H9 (cell line): Measurements from ENCODE around the gene LKAAEAR1. TPM values are rescaled to one million over a fixed set of nuclear protein-coding genes. Genes with fewer than 3 reads are reported as not detected.

Experiments used
- DNase-seq: peaks from one replicate; pipeline ENCODE4 v3.0.0-alpha.2; 2017
- H2AFZ ChIP-seq: one replicate; pipeline ENCODE4 v1.6.1; 2013; ENCODE audit warnings: mild to moderate bottlenecking, low read length, control low read depth, moderate library complexity
- H2AK5ac ChIP-seq: 2 replicates; pipeline ENCODE4 v1.6.1; 2013; ENCODE audit warnings: low read length, control low read depth, mixed read lengths; ENCODE audit not compliant: insufficient read length
- H2BK120ac ChIP-seq: one replicate; pipeline ENCODE4 v1.6.1; 2013; ENCODE audit warnings: low read depth, mild to moderate bottlenecking, low read length, control low read depth, inconsistent platforms; ENCODE audit not compliant: poor library complexity, severe bottlenecking
- H2BK12ac ChIP-seq: 2 replicates; pipeline ENCODE4 v1.6.1; 2013; ENCODE audit warnings: low read length, control low read depth, mixed read lengths, low read depth; ENCODE audit not compliant: insufficient read length
- H2BK15ac ChIP-seq: 2 replicates; pipeline ENCODE4 v1.6.1; 2013; ENCODE audit warnings: low read depth, low read length, control low read depth
- H2BK20ac ChIP-seq: one replicate; pipeline ENCODE4 v1.6.1; 2013; ENCODE audit warnings: low read depth, mild to moderate bottlenecking, low read length, control low read depth, inconsistent platforms; ENCODE audit not compliant: poor library complexity, severe bottlenecking
- H2BK5ac ChIP-seq: 2 replicates; pipeline ENCODE4 v1.6.1; 2013; ENCODE audit warnings: low read length, control low read depth, mixed read lengths; ENCODE audit not compliant: insufficient read length
- H3K14ac ChIP-seq: 2 replicates; pipeline ENCODE4 v1.6.1; 2013; ENCODE audit warnings: low read length, control low read depth; ENCODE audit not compliant: insufficient read depth
- H3K18ac ChIP-seq: 2 replicates; pipeline ENCODE4 v1.6.1; 2013; ENCODE audit warnings: low read depth, mild to moderate bottlenecking, mixed read lengths, low read length, control low read depth; ENCODE audit not compliant: insufficient read length
- H3K23ac ChIP-seq: 2 replicates; pipeline ENCODE4 v1.6.1; 2013; ENCODE audit warnings: low read length, control low read depth, mixed read lengths, low read depth; ENCODE audit not compliant: insufficient read length
- H3K23me2 ChIP-seq: 2 replicates; pipeline ENCODE4 v1.6.1; 2013; ENCODE audit warnings: low read depth, mild to moderate bottlenecking, mixed read lengths, low read length, control low read depth; ENCODE audit not compliant: insufficient read length, poor library complexity, severe bottlenecking
- H3K27ac ChIP-seq: 2 replicates; pipeline ENCODE4 v1.5.1; 2013; ENCODE audit warnings: low read length, control low read depth, mixed read lengths, low read depth; ENCODE audit not compliant: insufficient read length
- H3K27me3 ChIP-seq: 2 replicates; pipeline ENCODE4 v1.6.1; 2013; ENCODE audit warnings: low read length, control low read depth, inconsistent platforms; ENCODE audit not compliant: insufficient read depth
- H3K4ac ChIP-seq: 2 replicates; pipeline ENCODE4 v1.6.1; 2013; ENCODE audit warnings: low read depth, mild to moderate bottlenecking, control low read depth, inconsistent platforms, low read length, moderate library complexity
- H3K4me1 ChIP-seq: 2 replicates; pipeline ENCODE4 v1.6.1; 2013; ENCODE audit warnings: low read length, control low read depth, inconsistent platforms; ENCODE audit not compliant: insufficient read depth
- H3K4me2 ChIP-seq: 2 replicates; pipeline ENCODE4 v1.6.1; 2013; ENCODE audit warnings: low read length, control low read depth, mixed read lengths; ENCODE audit not compliant: insufficient read length, insufficient read depth
- H3K56ac ChIP-seq: 2 replicates; pipeline ENCODE4 v1.6.1; 2013; ENCODE audit warnings: low read depth, mild to moderate bottlenecking, mixed read lengths, low read length, control low read depth; ENCODE audit not compliant: insufficient read length
- H3K79me1 ChIP-seq: 2 replicates; pipeline ENCODE4 v1.6.1; 2013; ENCODE audit warnings: low read depth, mild to moderate bottlenecking, moderate library complexity, low read length, control low read depth, inconsistent platforms; ENCODE audit not compliant: insufficient read depth, poor library complexity, severe bottlenecking
- H3K79me2 ChIP-seq: 2 replicates; pipeline ENCODE4 v1.6.1; 2013; ENCODE audit warnings: low read length, control low read depth, inconsistent platforms; ENCODE audit not compliant: insufficient read depth
- H3K9ac ChIP-seq: 2 replicates; pipeline ENCODE4 v1.6.1; 2013; ENCODE audit warnings: low read length, control low read depth, mixed read lengths; ENCODE audit not compliant: insufficient read length; ENCODE audit errors: extremely low read depth
- H3K9me3 ChIP-seq: one replicate; pipeline ENCODE4 v1.6.1; 2013; ENCODE audit warnings: low read depth, low read length, inconsistent platforms; ENCODE audit not compliant: control insufficient read depth
- H3T11ph ChIP-seq: one replicate; pipeline ENCODE4 v1.6.1; 2013; ENCODE audit warnings: mild to moderate bottlenecking, low read length, control low read depth, inconsistent platforms
- H4K20me1 ChIP-seq: one replicate; pipeline ENCODE4 v1.6.1; 2013; ENCODE audit not compliant: control insufficient read depth, insufficient read length, insufficient read depth
- H4K5ac ChIP-seq: 2 replicates; pipeline ENCODE4 v1.6.1; 2013; ENCODE audit warnings: low read depth, mild to moderate bottlenecking, mixed read lengths, low read length, control low read depth; ENCODE audit not compliant: insufficient read length
- H4K8ac ChIP-seq: replicated peaks from 2 replicates; pipeline ENCODE4 v1.6.1; 2013; ENCODE audit warnings: low read length, control low read depth, mixed read lengths, low read depth; ENCODE audit not compliant: insufficient read length
- H4K91ac ChIP-seq: 2 replicates; pipeline ENCODE4 v1.6.1; 2013; ENCODE audit warnings: low read depth, mild to moderate bottlenecking, moderate library complexity, mixed read lengths, low read length, control low read depth; ENCODE audit not compliant: insufficient read length
- H3K27ac Mint-ChIP-seq, 3 experiments: 2 replicates in 2 of 3; 3 replicates in 1 of 3; pipeline ENCODE4 v1.8.0; 2020 to 2021; ENCODE audit warnings: mixed read lengths in 3 of 3, mild to moderate bottlenecking in 1 of 3, moderate library complexity in 1 of 3
- H3K27me3 Mint-ChIP-seq: 2 replicates; pipeline ENCODE4 v1.8.0; 2021; ENCODE audit warnings: low read depth, mild to moderate bottlenecking, moderate library complexity, mixed read lengths
- H3K36me3 Mint-ChIP-seq, 3 experiments: 2 replicates in 2 of 3; 3 replicates in 1 of 3; pipeline ENCODE4 v1.8.0; 2020 to 2021; ENCODE audit warnings: low read depth in 3 of 3, mixed read lengths in 3 of 3; ENCODE audit not compliant: insufficient read depth in 1 of 3
- H3K4me1 Mint-ChIP-seq, 2 experiments: 2 replicates each; pipeline ENCODE4 v1.8.0; 2020; ENCODE audit warnings: mixed read lengths in 2 of 2
- H3K4me3 Mint-ChIP-seq, 2 experiments: 2 replicates in 1 of 2; 3 replicates in 1 of 2; pipeline ENCODE4 v1.8.0; 2020 to 2021; ENCODE audit warnings: mild to moderate bottlenecking in 2 of 2, mixed read lengths in 2 of 2, moderate library complexity in 1 of 2
- H3K9me3 Mint-ChIP-seq, 2 experiments: 2 replicates in 1 of 2; 3 replicates in 1 of 2; pipeline ENCODE4 v1.8.0; 2020; ENCODE audit warnings: mild to moderate bottlenecking in 2 of 2, mixed read lengths in 2 of 2, moderate library complexity in 1 of 2
- WGBS: extraction: QIAGEN DNeasy Blood & Tissue Kit; methylation state at CpG from one replicate; pipeline ENCODE4 v1.1.7; 2013; ENCODE audit warnings: missing lambda C conversion rate, low lambda C conversion rate, mixed read lengths; ENCODE audit not compliant: insufficient read length; ENCODE audit errors: extremely low coverage; 5-methylcytosine and 5-hydroxymethylcytosine counted together
- total RNA-seq: library from RNA; stranded (reverse); gene quantifications from 2 replicates; pipeline ENCODE4 v1.2.1, GENCODE V29; 2021
- TF ChIP-seq, protein P1 (sequence below): fragments of 200-600 bp; sonication (generic); conservative IDR thresholded peaks from 3 replicates; pipeline ENCODE4 v1.8.0; 2021; ENCODE audit warnings: antibody characterized with exemption, mild to moderate bottlenecking

The LKAAEAR1 gene
- total RNA-seq, 1 experiment from 2014 or later = 0.39 TPM

DNA sequence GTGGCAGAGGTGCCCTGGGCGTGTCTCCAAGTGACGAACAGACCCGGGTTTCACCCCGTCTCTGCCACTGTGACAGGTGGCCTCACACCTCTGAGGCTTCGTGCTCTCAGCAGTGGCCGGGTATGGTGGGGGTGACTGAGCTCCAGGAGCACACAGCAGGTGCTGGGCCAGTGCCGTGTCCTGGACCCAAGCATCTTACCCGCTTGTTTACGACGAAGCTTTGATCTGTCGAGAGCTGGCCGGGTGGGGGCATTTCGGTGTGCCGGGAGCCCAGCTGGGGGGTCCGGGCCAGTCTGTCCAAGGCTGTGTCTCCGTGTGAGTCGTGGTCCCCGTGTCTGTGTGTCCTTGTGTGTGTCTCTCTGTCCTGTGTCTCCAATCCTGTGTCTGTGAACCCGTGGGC lies 7.1 kb upstream of the LKAAEAR1 start:
- no peaks in the 10 kb centered on the region for H3K79me1 ChIP-seq
- WGBS = no CpG with 5 or more reads among the region's 19 CpGs
- H3K4me1 ChIP-seq = no peaks in the 10 kb centered on the region; the same call in 1 of the 2 replicates
- H3K9me3 Mint-ChIP-seq = peaks cover 4 to 7% of the 10 kb centered on the region in 2 experiments; a peak in 4 of 5 replicates
- peaks cover 6 to 11% of the 10 kb centered on the region in 2 experiments for H3K4me1 Mint-ChIP-seq
- no peaks in the 10 kb centered on the region for H3K23me2 ChIP-seq
- H4K20me1 ChIP-seq = no peaks in the 10 kb centered on the region
- no peak overlapping the region for H2BK15ac ChIP-seq
- no peak overlapping the region for H2BK12ac ChIP-seq
- no peak overlapping the region for H4K5ac ChIP-seq
- no peak overlapping the region for H3K4me2 ChIP-seq
- H3K27ac Mint-ChIP-seq = no peak overlapping the region
- no peak overlapping the region for H2BK20ac ChIP-seq
- no peak overlapping the region for H3K4me3 Mint-ChIP-seq
- no peak for DNase-seq
- TF ChIP-seq, protein P1, sequence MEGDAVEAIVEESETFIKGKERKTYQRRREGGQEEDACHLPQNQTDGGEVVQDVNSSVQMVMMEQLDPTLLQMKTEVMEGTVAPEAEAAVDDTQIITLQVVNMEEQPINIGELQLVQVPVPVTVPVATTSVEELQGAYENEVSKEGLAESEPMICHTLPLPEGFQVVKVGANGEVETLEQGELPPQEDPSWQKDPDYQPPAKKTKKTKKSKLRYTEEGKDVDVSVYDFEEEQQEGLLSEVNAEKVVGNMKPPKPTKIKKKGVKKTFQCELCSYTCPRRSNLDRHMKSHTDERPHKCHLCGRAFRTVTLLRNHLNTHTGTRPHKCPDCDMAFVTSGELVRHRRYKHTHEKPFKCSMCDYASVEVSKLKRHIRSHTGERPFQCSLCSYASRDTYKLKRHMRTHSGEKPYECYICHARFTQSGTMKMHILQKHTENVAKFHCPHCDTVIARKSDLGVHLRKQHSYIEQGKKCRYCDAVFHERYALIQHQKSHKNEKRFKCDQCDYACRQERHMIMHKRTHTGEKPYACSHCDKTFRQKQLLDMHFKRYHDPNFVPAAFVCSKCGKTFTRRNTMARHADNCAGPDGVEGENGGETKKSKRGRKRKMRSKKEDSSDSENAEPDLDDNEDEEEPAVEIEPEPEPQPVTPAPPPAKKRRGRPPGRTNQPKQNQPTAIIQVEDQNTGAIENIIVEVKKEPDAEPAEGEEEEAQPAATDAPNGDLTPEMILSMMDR = no peak
- H3K4ac ChIP-seq = no peak overlapping the region
- H3K79me2 ChIP-seq = no peaks in the 10 kb centered on the region
- no peak overlapping the region for H3K23ac ChIP-seq
- no peak overlapping the region for H3K9ac ChIP-seq
- H2AFZ ChIP-seq = no peak overlapping the region
- H3K18ac ChIP-seq = no peak overlapping the region
- H3K9me3 ChIP-seq = no peaks in the 10 kb centered on the region
- H2AK5ac ChIP-seq = no peak overlapping the region
- no peak overlapping the region for H3K27ac ChIP-seq
- H3K56ac ChIP-seq = no peak overlapping the region
- no peak overlapping the region for H3K14ac ChIP-seq
- H3K27me3 ChIP-seq = no peaks in the 10 kb centered on the region
- H3K36me3 Mint-ChIP-seq = no peaks in the 10 kb centered on the region
- H3T11ph ChIP-seq = no peak overlapping the region
- H2BK120ac ChIP-seq = no peak overlapping the region
- H2BK5ac ChIP-seq = no peak overlapping the region
- peaks cover 38% of the 10 kb centered on the region for H3K27me3 Mint-ChIP-seq
- H4K8ac ChIP-seq = no peak overlapping the region
- no peak overlapping the region for H4K91ac ChIP-seq
